Smooth muscle cell (in vitro differentiated cells): Measurements from ENCODE around the gene LGALS1. TPM values are rescaled to one million over a fixed set of nuclear protein-coding genes. Genes with fewer than 3 reads are reported as not detected.

ENCODE experiments used
- DNase-seq: peaks from one replicate; lab custom pipeline; 2025; ENCODE audit not compliant: unreplicated experiment; lab: John Stamatoyannopoulos, UW
- H2AFZ ChIP-seq: fragments of 200-600 bp; sonication (generic); 2 replicates; pipeline ENCODE4 v1.6.0; 2016; ENCODE audit warnings: antibody characterized with exemption, low read depth, mild to moderate bottlenecking
- H3F3A ChIP-seq: fragments of 200-600 bp; sonication (generic); 2 replicates; pipeline ENCODE4 v1.6.0; 2017; ENCODE audit warnings: antibody characterized with exemption, low read depth
- H3K27ac ChIP-seq: fragments of 200-600 bp; sonication (generic); 2 replicates; pipeline ENCODE4 v1.5.1; 2016; ENCODE audit warnings: low read depth, mild to moderate bottlenecking
- H3K27me3 ChIP-seq: fragments of 200-600 bp; sonication (generic); 2 replicates; pipeline ENCODE4 v1.6.1; 2016; ENCODE audit warnings: low read depth, mild to moderate bottlenecking
- H3K36me3 ChIP-seq: fragments of 200-600 bp; sonication (generic); 2 replicates; pipeline ENCODE4 v1.5.1; 2016; ENCODE audit warnings: low read depth
- H3K4me1 ChIP-seq: fragments of 200-600 bp; sonication (generic); 2 replicates; pipeline ENCODE4 v1.5.1; 2016; ENCODE audit warnings: low read depth
- H3K4me2 ChIP-seq: fragments of 200-600 bp; sonication (generic); 2 replicates; pipeline ENCODE4 v1.6.0; 2016; ENCODE audit warnings: mild to moderate bottlenecking
- H3K4me3 ChIP-seq: fragments of 200-600 bp; sonication (generic); 2 replicates; pipeline ENCODE4 v1.5.1; 2016; ENCODE audit warnings: mild to moderate bottlenecking
- H3K79me2 ChIP-seq: fragments of 200-600 bp; sonication (generic); 2 replicates; pipeline ENCODE4 v1.6.0; 2016; ENCODE audit warnings: low read depth, mild to moderate bottlenecking
- H3K9ac ChIP-seq: fragments of 200-600 bp; sonication (generic); 2 replicates; pipeline ENCODE4 v1.6.0; 2016; ENCODE audit warnings: low read depth
- H3K9me3 ChIP-seq: fragments of 200-600 bp; sonication (generic); replicated peaks from 2 replicates; pipeline ENCODE4 v1.5.1; 2016; ENCODE audit warnings: low read depth
- H4K20me1 ChIP-seq: fragments of 200-600 bp; sonication (generic); 2 replicates; pipeline ENCODE4 v1.6.0; 2016; ENCODE audit warnings: low read depth
- WGBS: methylation state at CpG from one replicate; pipeline ENCODE4 v1.1.7; 2016; ENCODE audit warnings: low lambda C conversion rate; 5-methylcytosine and 5-hydroxymethylcytosine counted together
- polyA plus RNA-seq: library from polyadenylated mRNA; unstranded; fragments of >200 nt; fragmentation: Nextera tagmentation; extraction: Ambion mirVana; gene quantifications from 2 replicates; pipeline ENCODE4 v1.2.1, GENCODE V29; 2016
- total RNA-seq: library from RNA; depleted of rRNA; stranded (reverse); fragments of >200 nt; gene quantifications from 2 replicates; pipeline ENCODE4 v1.2.3, GENCODE V29; 2014
- TF ChIP-seq, protein P1 (sequence below): fragments of 200-600 bp; sonication (generic); IDR thresholded peaks from 2 replicates; pipeline ENCODE4 v1.5.1; 2017; ENCODE audit warnings: borderline replicate concordance, mild to moderate bottlenecking, antibody characterized with exemption; ENCODE audit not compliant: insufficient read depth, poor library complexity, severe bottlenecking

LGALS1 gene
- total and polyA plus RNA-seq, 2 experiments from 2014 or later = 5,079 to 5,332 TPM

DNA sequence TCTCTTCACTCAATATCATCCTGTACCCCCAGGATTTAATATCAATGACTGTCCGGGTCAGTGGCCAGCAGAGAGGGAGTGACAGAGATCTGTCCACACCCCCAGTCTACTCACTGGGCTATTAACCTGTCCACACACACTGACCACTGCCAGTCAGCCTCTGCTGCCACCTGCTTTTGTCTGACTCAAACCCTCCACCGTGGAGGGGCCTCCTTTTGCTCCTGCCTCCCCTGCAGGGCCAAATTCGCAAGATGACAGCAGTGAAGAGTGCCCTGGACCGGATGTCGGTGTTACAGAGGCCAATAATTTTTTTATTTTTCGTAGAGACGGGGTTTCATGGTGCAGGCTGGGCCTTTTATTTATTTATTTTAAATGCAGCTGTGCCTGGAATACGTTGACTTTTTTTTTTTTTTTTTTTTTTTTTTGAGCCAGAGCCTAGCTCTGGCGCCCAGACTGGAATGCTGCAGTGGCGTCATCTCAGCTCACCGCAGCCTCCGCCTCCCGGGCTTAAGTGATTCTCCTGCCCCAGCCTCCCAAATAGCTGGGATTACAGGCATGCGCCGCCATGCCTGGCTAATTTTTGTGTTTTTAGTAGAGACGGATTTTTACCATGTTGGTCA lies 11.8 kb upstream of the LGALS1 start:
- Histone ChIP-seq H3F3A (no peaks in the 10 kb centered on the region), H3K4me1 (peaks cover 6% of the 10 kb centered on the region), H3K36me3 (no peaks in the 10 kb centered on the region), H3K27ac (no peak overlapping the region), H3K4me3 (no peak overlapping the region), H3K27me3 (no peaks in the 10 kb centered on the region), H3K9ac (no peak overlapping the region), H2AFZ (no peak overlapping the region), H3K79me2 (peaks cover 32% of the 10 kb centered on the region), H4K20me1 (peaks cover 39% of the 10 kb centered on the region), H3K4me2 (no peak overlapping the region), H3K9me3 (no peaks in the 10 kb centered on the region)
- 81% methylated on average over 16 of the region's 16 CpGs for WGBS
- TF ChIP-seq, protein P1, sequence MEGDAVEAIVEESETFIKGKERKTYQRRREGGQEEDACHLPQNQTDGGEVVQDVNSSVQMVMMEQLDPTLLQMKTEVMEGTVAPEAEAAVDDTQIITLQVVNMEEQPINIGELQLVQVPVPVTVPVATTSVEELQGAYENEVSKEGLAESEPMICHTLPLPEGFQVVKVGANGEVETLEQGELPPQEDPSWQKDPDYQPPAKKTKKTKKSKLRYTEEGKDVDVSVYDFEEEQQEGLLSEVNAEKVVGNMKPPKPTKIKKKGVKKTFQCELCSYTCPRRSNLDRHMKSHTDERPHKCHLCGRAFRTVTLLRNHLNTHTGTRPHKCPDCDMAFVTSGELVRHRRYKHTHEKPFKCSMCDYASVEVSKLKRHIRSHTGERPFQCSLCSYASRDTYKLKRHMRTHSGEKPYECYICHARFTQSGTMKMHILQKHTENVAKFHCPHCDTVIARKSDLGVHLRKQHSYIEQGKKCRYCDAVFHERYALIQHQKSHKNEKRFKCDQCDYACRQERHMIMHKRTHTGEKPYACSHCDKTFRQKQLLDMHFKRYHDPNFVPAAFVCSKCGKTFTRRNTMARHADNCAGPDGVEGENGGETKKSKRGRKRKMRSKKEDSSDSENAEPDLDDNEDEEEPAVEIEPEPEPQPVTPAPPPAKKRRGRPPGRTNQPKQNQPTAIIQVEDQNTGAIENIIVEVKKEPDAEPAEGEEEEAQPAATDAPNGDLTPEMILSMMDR = no peak
- no peak for DNase-seq

DNA sequence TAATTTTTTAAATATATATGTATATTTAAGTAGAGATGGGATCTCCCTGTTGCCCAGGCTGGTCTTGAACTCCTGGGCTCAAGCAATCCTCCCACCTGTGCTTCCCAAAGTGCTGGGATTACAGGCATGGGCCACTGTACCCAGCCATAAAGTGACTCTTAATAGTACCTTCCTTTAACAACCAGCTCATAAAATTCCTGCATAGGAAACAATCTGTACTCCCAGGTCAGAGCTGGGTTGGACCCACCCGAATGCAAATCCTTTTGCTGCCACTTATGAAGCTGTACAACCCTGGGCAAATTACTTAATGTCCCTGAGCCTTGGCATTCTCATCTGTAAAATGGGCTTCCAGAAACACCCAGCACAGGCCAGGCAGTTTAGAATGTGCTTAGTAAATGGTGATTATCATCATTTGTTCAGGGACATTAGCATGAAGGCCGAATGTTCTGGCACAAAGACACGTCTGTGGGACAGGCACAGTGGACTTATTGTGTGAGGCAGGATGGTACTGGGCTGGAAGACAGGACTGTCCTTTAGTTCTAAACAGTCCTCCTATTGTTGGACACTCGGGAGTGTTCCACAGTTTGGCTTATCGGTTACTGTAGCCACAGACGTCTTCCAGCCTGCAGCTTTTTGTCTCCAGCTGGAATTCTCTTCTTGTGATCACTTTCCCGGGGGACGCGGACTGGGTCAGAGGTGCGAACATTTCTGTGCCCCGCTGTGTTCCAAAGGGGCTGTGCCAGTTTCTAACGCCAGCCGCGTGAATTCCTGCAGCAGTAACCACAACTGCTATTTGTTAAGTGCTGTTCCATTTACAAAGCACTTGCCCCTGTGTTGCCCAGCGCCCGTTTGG lies 11.0 kb upstream of the LGALS1 start:
- Histone ChIP-seq H3K27ac (no peak overlapping the region), H3F3A (no peaks in the 10 kb centered on the region), H3K9me3 (no peaks in the 10 kb centered on the region), H3K9ac (no peak overlapping the region), H2AFZ (no peak overlapping the region), H3K27me3 (no peaks in the 10 kb centered on the region), H4K20me1 (peaks cover 38% of the 10 kb centered on the region), H3K4me1 (peaks cover 5% of the 10 kb centered on the region), H3K4me3 (no peak overlapping the region), H3K4me2 (no peak overlapping the region), H3K36me3 (no peaks in the 10 kb centered on the region), H3K79me2 (peaks cover 28% of the 10 kb centered on the region)
- 82% methylated on average over 16 of the region's 16 CpGs for WGBS
- no peak for DNase-seq
- TF ChIP-seq, protein P1 = no peak

DNA sequence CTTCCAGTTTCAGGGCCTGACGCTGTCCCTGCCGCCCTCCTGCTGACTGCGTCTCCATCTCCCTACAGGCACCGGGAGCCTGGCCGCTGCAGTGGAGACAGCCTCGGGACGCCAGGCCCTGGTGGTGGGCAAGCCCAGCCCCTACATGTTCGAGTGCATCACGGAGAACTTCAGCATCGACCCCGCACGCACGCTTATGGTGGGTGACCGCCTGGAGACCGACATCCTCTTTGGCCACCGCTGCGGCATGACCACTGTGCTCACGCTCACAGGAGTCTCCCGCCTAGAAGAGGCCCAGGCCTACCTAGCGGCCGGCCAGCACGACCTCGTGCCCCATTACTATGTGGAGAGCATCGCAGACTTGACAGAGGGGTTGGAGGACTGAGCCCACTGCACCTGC lies 9.9 kb upstream of the LGALS1 start:
- H4K20me1 ChIP-seq = peaks cover 27% of the 10 kb centered on the region
- no peak overlapping the region for H3K9ac ChIP-seq
- no peaks in the 10 kb centered on the region for H3K36me3 ChIP-seq
- 96% methylated on average over 24 of the region's 24 CpGs for WGBS
- H3K9me3 ChIP-seq = no peaks in the 10 kb centered on the region
- TF ChIP-seq, protein P1 = no peak
- no peaks in the 10 kb centered on the region for H3K27me3 ChIP-seq
- H2AFZ ChIP-seq = no peak overlapping the region
- no peak overlapping the region for H3K4me2 ChIP-seq
- no peaks in the 10 kb centered on the region for H3K4me1 ChIP-seq
- peaks cover 19% of the 10 kb centered on the region for H3K79me2 ChIP-seq
- H3K4me3 ChIP-seq = no peak overlapping the region
- no peak for DNase-seq
- H3F3A ChIP-seq = no peaks in the 10 kb centered on the region
- no peak overlapping the region for H3K27ac ChIP-seq
